ELR (cell line): ENCODE results near the gene DEFB113.
A peak's percentile ranks its signal among the peaks of the same experiment; 100 is the strongest.
"Not testable (repeated sequence)": the region's sequence is repeated elsewhere in the genome, so short reads cannot be mapped to it uniquely, and the experiment has no call there.

Experiments used
- DNase-seq: peaks from one replicate; pipeline ENCODE4 v3.0.0-alpha.2; 2015; ENCODE audit warnings: low read depth

The DEFB113 gene

DNA sequence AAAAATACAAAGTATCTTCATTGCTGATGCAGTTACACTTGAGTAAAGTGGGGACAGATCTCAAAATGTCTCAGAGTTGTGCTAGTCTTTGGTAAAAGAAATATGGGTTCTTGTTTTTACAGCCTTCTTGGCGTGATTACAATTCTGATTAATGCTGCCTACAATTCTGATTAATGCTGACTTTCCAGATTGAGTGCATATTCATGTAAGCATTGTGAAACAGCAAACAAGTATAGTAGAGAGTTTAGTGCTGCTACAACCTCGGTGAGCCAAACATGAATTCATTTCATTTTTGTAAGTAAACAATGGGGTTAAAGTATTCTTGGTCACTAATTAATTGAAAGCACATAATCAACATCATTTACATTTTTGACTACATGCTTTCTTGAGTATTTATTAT is at the start of gene DEFB113:
DEFB113 (minus strand) TSS at position 21 of the 400 bp plus-strand sequence; CDS start at position 21, 0 bp downstream.
- no peak for DNase-seq

GRCh38 chr6:50007819-50008218 is 38.4 kb upstream of the DEFB113 start:
- peak; percentile 65 for DNase-seq

DNA sequence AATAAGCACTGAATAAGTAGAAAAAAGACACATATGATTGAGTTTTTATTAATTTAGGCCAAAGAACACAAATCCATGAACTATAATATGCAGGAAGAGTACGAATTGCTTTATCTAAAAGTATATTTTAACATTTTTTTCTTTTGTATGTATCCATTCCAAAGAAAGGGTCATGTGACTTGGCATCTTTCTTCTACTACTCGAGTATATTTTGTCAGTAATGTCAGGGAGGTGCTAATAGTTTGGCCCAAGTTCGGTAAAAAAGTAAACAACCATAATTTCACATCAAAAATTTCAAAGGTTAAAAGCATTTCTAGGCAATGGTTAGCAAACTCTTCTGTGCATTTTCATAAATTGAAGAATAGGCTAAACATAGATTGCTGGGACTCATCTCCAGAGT is 33.7 kb upstream of the DEFB113 start:
- no peak for DNase-seq

- no peak for DNase-seq
Measured at GRCh38 chr6:49995278-49995677, 25.9 kb upstream of the DEFB113 start.

- DNase-seq, result no peak
Measured at GRCh38 chr6:49988900-49989299, 19.5 kb upstream of the DEFB113 start.

GRCh38 chr6:49987749-49988148 is 18.3 kb upstream of the DEFB113 start:
- no peak for DNase-seq

DNA sequence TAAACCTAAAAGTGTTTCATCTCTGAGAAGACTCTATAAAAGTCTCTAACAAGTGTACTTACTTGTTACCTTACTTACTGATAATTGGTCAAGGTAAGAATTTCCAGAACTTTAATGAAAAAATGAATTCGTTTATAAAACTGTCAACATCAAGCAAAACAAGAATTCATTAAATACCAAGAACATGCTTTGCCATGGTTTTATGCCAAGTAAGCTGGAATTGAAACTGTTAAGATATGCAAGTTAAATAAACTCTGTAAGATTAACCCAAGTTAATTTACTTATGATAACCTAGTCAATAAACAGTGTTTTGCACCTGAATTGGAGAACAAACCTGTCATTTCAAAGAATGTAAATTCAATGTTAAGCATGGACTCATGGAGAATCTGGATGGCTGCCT is 17.1 kb upstream of the DEFB113 start:
- no peak for DNase-seq

DNA sequence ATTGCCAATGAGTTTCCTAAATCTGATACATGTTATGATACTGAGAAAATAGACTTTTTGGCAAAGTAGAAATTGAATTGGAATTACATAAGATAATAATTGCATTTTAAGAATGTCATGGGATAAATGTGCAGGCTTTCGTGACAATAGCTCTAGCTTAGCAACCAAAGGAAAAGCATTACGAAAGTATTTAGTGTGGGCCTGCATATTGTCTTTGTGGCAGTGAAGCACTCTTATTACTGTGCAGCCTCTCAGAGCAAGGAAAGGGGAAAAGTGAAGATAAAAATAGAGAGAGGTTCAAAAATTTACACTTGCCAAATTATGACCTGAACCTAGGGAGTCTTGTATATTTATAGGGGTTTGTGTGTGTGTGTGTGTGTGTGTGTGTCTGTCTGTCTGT is 12.6 kb upstream of the DEFB113 start:
- DNase-seq, result no peak

- peak; percentile 34 for DNase-seq
Measured at GRCh38 chr6:49980898-49981297, 11.5 kb upstream of the DEFB113 start.

DNA sequence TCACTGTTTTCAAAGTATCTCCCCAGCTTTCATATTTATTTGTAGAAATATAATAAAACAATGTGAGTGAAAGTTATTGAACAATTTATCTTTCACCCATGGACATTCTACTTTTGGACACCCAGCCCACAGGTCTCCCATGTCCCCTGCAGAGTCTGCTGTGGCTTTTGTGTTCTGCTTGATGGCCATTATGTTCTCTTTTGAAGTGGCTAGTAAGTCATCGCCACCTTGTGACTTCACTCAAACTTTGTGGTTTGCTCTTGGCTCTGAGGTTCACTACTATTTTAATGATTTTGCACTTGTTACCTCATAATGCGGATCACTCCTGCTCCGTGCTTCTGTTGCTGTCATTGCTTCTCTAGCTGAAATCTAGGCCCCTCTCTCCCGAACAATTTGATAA is 10.2 kb upstream of the DEFB113 start:
- no peak for DNase-seq

DNA sequence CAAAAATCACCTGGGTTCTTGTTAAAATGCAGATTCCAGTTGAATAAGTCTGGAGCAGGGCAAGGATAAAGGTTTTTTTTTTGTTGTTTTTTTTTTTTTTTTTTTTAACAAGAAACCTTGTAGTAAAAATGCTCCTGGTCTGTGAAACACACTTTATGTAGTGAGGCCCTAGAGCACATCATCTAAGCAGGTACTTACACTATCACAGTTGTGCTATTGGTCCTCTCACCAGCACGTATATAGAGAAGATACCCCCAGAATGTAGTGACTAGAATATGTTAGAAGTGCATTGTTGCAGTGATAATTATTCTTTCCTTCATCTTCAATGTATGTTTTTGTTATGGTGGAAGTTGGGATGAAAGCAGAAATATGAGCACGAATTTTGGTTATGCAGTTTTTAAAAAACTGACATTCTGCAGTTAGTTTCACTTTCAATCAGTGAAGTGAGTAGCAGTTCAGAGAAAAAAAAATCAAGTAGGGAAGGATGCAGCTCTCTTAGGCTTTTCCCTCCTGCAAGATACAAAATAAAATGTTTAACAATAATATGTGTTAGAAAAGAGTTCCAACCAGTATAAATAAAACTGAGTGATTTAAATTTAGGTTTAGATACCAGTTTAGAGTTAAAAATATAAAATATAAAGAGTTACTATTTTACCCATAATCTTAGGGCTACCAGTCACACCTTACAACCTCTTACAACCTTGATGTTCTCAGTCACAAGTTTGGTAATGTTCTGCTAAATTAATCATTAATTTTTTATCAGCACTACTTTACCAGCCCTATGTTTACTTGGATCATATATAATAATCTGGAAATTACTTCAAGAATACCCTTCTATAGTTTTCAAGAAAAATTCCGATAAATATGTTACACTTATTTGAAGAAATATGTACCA is 9.2 kb upstream of the DEFB113 start:
- no peak for DNase-seq

DNA sequence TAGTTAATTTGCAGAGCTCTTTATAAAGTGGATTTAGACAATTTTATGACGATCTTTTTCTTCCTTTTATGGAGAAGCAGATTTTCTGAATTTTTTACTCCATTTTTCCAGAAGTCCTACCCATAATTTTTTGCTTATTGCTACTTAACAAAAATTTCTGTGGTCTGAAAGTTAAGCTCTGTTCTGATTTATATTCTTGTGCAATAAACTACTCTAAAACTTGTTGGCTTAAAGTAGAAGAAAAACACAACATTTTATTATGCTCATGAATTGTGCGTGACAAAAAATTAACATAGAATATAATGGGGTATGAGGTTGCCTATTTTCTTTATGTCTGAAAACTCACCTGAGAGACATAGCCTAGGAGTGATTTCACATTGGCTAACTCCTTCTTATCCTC is 2.6 kb downstream of the DEFB113 start:
- no peak for DNase-seq

DNA sequence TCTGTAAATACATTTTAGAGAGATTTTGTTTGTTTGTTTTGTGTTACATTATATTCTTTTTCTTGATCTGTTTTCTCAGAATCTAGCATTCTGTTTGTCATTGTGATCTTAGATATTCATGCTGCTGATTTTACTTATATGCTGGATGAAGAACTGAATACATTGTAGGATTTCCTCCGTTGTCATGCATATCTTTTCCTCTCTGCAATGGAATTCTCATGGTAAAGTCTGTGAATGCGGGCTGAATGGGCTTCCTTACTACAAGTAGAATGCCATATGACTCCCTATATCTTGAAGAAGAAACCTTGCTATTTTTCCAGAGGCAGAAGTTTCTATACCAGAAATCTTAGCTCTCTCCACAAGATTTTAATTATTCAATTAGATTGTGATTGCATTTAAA is 3.1 kb downstream of the DEFB113 start:
- DNase-seq, result no peak

GRCh38 chr6:49964064-49964463 is 5.4 kb downstream of the DEFB113 start, which contains the start of gene DEFB114:
TSS of gene DEFB114 (minus strand) at chr6:49964164. CDS start at chr6:49964105, 59 bp downstream.
- DNase-seq, result no peak

GRCh38 chr6:49958180-49958579 is 11.2 kb downstream of the DEFB113 start:
- DNase-seq, result no peak

DNA sequence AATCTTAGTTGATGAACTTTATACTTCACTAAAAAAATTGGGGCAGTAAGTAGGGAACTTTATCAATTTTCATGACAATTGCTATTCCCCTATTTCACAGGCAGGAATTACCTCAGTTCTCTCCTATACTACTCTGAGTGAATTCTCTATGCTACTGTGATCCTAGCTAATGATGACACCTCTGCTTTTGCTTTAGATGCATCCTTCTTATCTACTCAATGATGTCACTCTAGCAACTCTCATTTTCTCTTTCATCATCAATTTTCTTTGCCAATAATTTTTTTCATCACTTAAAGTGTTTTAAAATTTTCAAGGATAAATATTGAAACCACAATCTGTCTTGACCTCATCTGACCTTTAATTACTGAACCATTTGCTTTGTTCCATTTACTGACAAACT is 13.6 kb downstream of the DEFB113 start:
- DNase-seq, result no peak

DNA sequence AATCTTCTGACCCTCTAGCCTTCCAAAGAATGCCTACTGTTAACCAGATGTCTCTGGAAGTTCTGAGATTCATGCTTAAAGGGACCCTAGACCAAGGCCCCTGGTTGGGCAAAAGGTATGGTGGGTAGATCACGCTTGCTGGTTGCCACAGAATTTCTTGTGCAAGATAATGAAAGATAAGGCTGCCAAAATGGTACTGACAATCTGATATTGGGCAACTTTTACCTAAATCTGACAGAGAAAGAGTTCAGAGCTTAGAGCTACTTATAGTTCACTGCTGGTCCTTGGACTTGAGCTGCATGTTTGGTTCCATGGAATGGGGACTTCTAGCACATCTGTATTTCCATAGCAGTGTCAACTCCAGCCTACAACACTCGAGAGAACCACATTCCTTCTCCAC is 17.5 kb downstream of the DEFB113 start:
- DNase-seq, result no peak

GRCh38 chr6:49950415-49950751 is 19.0 kb downstream of the DEFB113 start:
- DNase-seq, result no peak

DNA sequence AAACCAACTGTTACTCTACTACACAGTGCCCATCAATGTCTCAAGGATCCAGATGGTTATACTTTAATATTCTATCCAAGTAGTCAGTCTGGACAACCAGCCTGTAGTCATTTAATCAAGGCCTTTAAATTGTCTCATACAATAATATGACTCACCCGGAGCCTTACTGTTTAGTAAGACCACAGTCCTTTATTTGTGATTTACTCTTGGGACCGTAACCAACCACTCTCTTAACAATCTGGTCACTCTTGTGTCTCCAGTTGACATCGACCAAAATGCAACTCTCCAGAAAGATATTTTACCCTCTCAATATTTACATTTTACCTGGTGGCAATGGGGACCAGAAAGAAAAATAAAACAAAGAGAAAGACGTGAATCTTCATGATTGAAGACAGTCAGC is 20.4 kb downstream of the DEFB113 start:
- DNase-seq, result peak; percentile 6

DNA sequence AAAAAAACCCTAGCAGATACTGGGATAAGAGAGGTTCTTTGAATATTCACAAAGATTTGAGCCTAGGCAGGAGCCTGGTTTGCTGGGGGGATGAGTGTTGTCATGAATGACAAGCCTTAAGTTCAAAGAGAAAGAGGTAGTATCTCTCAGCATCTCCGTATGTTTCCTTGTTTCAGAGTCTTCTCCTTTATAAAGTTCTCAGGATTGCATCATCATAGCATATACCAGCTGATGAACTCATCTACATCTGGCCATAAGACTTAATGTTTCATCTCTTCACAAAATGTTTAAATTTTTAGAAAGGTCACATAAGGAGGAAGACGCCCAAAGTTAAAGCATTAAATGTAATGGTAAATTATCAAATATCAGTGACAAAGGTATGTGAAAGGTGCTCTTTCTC is 22.6 kb downstream of the DEFB113 start:
- DNase-seq, result no peak

DNA sequence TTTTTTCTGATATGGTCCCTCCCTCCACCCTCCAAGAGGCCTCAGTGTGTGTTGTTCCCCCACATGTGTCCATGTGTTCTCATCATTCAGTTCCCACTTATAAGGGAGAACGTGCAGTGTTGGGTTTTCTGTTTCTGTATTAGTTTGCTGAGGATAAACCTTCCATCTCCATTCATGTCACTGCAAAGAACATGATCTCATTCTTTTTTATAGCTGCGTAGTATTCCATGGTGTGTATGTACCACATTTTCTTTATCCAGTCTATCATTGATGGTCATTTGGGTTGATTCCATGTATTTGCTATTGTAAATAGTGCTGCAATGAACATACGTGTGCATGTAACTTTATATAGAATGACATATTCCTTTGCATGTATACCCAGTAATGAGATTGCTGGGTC is 25.4 kb downstream of the DEFB113 start:
- not testable (repeated sequence) for DNase-seq

GRCh38 chr6:49939993-49940498 is 29.4 kb downstream of the DEFB113 start:
- no peak for DNase-seq

GRCh38 chr6:49937811-49938210 is 31.6 kb downstream of the DEFB113 start:
- DNase-seq, result no peak

- no peak for DNase-seq
Measured at GRCh38 chr6:49937017-49937416, 32.4 kb downstream of the DEFB113 start.
